Hair follicle dermal papilla cell (primary cell): ENCODE results near the gene CCDC74A. TPM values are rescaled to one million over a fixed set of nuclear protein-coding genes. Genes with fewer than 3 reads are reported as not detected.

Experiments
- total RNA-seq: library from RNA; depleted of rRNA; stranded (reverse); fragments of >200 nt; gene quantifications from 2 replicates; pipeline ENCODE4 v1.2.3, GENCODE V29; 2012

The CCDC74A gene
- total RNA-seq: 9.9 and 12.0 TPM in 2 replicates

GRCh38 chr2:131527131-131528001 is at the start of gene CCDC74A:
Gene CCDC74A (plus strand): TSS chr2:131527888. CDS start chr2:131527971, 83 bp downstream.

GRCh38 chr2:131492015-131492417 is 35.7 kb upstream of the CCDC74A start, which contains the start of gene MZT2A:
Gene MZT2A (minus strand): TSS chr2:131492397. CDS start chr2:131492376, 21 bp downstream.

Other genes with a start within 250 kb of the CCDC74A start
- gene RAB6D, start 163.7 kb upstream of the CCDC74A start, total RNA-seq: under 0.01 TPM in 1 of 2 replicates, not detected in the other
- not detected in 2 replicates for gene TUBA3D, start 51.8 kb upstream of the CCDC74A start, total RNA-seq
- 35.0 and 95.7 TPM in 2 replicates for gene MZT2A, start 35.5 kb upstream of the CCDC74A start, total RNA-seq